Measurements from ENCODE around the gene BATF3.
"Not testable (repeated sequence)": the region's sequence is repeated elsewhere in the genome, so short reads cannot be mapped to it uniquely, and the experiment has no call there.

Gene BATF3

GRCh38 chr1:212655668-212656440 is 43.8 kb downstream of the BATF3 start:
- DNase-seq = no peak

GRCh38 chr1:212652609-212653008 is 47.0 kb downstream of the BATF3 start:
- DNase-seq = no peak

- DNase-seq = no peak
Measured at GRCh38 chr1:212651977-212652376, 47.7 kb downstream of the BATF3 start.

- no peak for DNase-seq
Measured at GRCh38 chr1:212651521-212651920, 48.1 kb downstream of the BATF3 start.

GRCh38 chr1:212650228-212650627 is 49.4 kb downstream of the BATF3 start:
- no peak for DNase-seq

- no peak for DNase-seq
Measured at GRCh38 chr1:212649020-212649419, 50.6 kb downstream of the BATF3 start.

GRCh38 chr1:212648431-212648830 is 51.2 kb downstream of the BATF3 start:
- DNase-seq = no peak

GRCh38 chr1:212647004-212647403 is 52.6 kb downstream of the BATF3 start:
- DNase-seq = no peak

- DNase-seq = no peak
Measured at GRCh38 chr1:212646588-212646987, 53.1 kb downstream of the BATF3 start.

GRCh38 chr1:212645546-212646543 is 53.8 kb downstream of the BATF3 start:
- DNase-seq = no peak

GRCh38 chr1:212644866-212645545 is 54.6 kb downstream of the BATF3 start:
- DNase-seq = no peak

GRCh38 chr1:212643877-212644276 is 55.8 kb downstream of the BATF3 start:
- DNase-seq = peak; percentile 54

GRCh38 chr1:212641956-212642355 is 57.7 kb downstream of the BATF3 start:
- no peak for DNase-seq

GRCh38 chr1:212640223-212640878 is 59.3 kb downstream of the BATF3 start:
- DNase-seq = no peak

- not testable (repeated sequence) for DNase-seq
Measured at GRCh38 chr1:212639524-212639923, 60.1 kb downstream of the BATF3 start.

GRCh38 chr1:212638492-212639151 is 61.0 kb downstream of the BATF3 start:
- DNase-seq = no peak

- no peak for DNase-seq
Measured at GRCh38 chr1:212637902-212638301, 61.7 kb downstream of the BATF3 start.
